RWPE1 (cell line): ENCODE data around the gene IRAK3.

ENCODE experiments used
- CTCF ChIA-PET: fragments of 350-600 bp; sonication (Branson Sonifier 250); formaldehyde crosslinking; extraction: SDS; loops from one replicate; lab custom pipeline; 2021; lab: Yijun Ruan, JAX
- POLR2A ChIA-PET: fragments of 400-600 bp; formaldehyde crosslinking; extraction: SDS; loops from one replicate; lab custom pipeline; 2020; ENCODE audit warnings: antibody characterized with exemption; ENCODE audit not compliant: low non-redundant PET; lab: Yijun Ruan, JAX
- DNase-seq: peaks from one replicate; pipeline ENCODE4 v3.0.0; 2012; ENCODE audit warnings: low spot score
- H3K27ac ChIP-seq: fragments of 450-650 bp; 2 replicates; pipeline ENCODE4 v1.5.1; 2017
- TF ChIP-seq, protein P1 (sequence below): fragments of 450-650 bp; conservative IDR thresholded peaks from 2 replicates; pipeline ENCODE4 v1.5.1; 2017; ENCODE audit warnings: low read depth, mild to moderate bottlenecking

Gene IRAK3, protein sequence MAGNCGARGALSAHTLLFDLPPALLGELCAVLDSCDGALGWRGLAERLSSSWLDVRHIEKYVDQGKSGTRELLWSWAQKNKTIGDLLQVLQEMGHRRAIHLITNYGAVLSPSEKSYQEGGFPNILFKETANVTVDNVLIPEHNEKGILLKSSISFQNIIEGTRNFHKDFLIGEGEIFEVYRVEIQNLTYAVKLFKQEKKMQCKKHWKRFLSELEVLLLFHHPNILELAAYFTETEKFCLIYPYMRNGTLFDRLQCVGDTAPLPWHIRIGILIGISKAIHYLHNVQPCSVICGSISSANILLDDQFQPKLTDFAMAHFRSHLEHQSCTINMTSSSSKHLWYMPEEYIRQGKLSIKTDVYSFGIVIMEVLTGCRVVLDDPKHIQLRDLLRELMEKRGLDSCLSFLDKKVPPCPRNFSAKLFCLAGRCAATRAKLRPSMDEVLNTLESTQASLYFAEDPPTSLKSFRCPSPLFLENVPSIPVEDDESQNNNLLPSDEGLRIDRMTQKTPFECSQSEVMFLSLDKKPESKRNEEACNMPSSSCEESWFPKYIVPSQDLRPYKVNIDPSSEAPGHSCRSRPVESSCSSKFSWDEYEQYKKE

DNA sequence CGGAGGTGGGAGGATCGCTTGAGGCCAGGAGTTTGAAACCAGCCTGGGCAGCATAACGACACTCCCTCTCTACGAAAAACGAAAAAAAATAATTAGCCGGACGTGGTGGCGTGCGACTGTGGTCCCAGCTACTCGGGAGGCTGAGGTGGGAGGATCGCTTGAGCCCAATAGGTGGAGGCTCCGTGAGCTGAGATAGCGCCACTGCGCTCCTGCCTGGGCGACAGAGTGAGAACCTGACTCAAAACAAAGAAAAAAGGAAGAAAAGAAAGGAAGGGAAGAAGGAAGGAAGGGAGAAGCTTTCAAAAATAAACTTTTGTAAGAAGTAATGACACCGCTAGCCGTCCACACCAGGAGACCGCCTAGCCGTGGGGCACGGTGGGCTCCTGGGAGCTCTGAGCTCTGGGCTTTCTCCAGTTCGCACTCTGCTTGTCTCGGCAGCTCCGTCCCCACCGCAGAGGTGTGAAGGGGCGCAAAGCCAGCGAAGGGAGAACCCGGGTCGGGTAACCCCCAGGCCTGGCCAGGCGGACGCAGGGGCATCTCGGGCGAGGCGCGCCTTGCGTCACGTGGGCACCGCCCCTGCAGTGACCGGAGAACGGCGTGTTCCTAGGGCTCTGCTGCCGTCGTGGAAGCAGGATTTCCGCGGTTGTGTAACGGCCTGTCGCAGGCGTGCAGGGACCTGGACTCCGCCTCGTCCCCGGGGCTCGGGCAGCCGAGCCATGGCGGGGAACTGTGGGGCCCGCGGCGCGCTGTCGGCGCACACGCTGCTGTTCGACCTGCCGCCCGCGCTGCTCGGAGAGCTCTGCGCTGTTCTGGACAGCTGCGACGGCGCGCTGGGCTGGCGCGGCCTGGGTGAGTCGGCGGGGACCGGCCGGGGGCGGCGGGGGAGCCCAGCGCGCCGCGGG lies at the start of gene IRAK3:
Gene IRAK3, plus strand, starts transcription at position 631 of the 902 bp plus-strand sequence. Its CDS starts 86 bp downstream, at position 717.
- peak; percentile 34 for DNase-seq
- POLR2A ChIA-PET = no interaction called here
- no peak within 1 kb of the TSS for H3K27ac ChIP-seq
- TF ChIP-seq, protein P1, sequence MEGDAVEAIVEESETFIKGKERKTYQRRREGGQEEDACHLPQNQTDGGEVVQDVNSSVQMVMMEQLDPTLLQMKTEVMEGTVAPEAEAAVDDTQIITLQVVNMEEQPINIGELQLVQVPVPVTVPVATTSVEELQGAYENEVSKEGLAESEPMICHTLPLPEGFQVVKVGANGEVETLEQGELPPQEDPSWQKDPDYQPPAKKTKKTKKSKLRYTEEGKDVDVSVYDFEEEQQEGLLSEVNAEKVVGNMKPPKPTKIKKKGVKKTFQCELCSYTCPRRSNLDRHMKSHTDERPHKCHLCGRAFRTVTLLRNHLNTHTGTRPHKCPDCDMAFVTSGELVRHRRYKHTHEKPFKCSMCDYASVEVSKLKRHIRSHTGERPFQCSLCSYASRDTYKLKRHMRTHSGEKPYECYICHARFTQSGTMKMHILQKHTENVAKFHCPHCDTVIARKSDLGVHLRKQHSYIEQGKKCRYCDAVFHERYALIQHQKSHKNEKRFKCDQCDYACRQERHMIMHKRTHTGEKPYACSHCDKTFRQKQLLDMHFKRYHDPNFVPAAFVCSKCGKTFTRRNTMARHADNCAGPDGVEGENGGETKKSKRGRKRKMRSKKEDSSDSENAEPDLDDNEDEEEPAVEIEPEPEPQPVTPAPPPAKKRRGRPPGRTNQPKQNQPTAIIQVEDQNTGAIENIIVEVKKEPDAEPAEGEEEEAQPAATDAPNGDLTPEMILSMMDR = no peak
- CTCF ChIA-PET = interaction anchor here (0.6 to 0.7 kb wide), 3 partner anchors 19 to 618 kb away, joined by 4 to 5 read pairs (median 5); no protein-coding TSS in a partner anchor

DNA sequence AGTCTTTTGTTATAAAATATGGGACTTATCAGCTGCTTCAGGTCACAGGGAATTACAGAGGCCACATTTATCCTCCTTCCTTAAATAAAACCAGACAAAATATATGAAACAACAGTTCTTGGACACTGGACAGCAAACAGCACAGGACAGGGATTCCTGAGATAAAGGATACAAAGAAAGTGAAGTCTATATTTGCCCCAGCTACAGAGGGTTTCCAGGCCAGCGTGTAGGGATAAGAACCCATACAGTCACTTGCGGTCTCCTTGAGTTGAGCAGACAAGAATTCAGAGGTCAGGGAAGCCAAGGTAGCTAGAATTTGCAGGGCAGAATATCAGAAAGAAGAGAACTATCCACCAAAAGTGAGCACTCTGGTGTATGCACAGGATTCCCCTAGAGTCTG lies 49.7 kb upstream of the IRAK3 start:
- ChIA-PET CTCF (interaction anchor here (1.0 kb wide), 1 partner anchor 30 kb away, joined by 3 read pairs; no protein-coding TSS in a partner anchor), POLR2A (no interaction called here)
- DNase-seq = no peak
- TF ChIP-seq, protein P1 = no peak
- no peak overlapping the region for H3K27ac ChIP-seq

DNA sequence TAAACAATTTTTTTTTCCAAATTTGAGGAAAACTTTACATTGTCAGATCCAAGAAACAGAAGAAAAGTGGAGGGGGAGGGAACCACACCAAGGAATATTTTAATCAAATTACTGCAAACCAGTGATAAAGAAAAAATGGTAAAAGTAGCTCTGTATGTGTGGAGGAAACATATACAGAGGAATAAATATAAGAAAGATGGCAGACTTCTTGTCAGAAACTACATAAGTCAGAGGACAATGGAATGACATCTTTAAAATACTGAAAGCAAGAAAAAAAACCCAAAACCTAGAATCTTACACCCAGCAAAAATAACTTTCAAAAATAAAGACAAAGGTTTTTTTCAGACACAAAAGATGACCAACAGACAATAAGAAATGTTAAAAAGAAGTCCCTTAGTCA lies 48.3 kb upstream of the IRAK3 start:
- no peak overlapping the region for H3K27ac ChIP-seq
- TF ChIP-seq, protein P1 = no peak
- CTCF ChIA-PET = no interaction called here
- POLR2A ChIA-PET = no interaction called here
- no peak for DNase-seq

DNA sequence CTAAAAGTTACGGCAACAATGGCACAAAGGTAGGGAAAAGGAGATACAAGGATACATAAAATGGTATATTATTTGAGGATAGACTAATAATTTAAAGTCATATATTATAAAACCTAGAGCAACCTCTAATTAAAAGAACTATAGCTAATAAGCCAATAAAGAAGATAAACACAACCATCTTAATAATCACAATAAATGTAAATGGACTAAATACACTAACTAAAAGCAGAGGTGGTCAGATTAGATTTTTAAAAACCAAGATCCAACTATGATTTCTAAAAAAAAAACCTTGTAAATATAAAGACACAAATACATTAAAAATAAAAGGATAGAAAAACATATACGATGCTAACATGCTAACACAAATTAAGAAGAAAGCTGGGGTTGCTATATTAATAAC lies 47.7 kb upstream of the IRAK3 start:
- POLR2A ChIA-PET = no interaction called here
- CTCF ChIA-PET = interaction anchor here (0.7 kb wide), 1 partner anchor 72 kb away, joined by 8 read pairs; no protein-coding TSS in a partner anchor
- TF ChIP-seq, protein P1 = no peak
- no peak overlapping the region for H3K27ac ChIP-seq
- DNase-seq = no peak

DNA sequence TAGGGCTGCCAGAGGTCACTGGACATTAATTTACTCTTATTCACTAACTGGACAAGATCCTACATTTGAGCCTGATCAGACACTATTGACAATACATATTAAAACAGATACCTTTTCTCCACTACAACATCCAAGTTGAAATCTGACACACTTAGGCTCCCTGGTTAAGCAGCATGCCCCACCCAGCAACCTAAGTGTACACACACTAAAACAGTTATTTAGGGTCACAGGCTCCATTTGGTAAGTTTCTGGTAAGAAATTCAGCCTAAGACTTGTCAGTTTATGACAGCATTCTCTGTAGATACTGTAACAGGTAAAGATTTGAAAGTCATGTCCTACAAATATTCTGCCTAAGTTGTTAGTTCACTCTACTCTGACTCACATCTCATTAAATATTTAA lies 46.2 kb upstream of the IRAK3 start:
- DNase-seq = no peak
- ChIA-PET POLR2A (no interaction called here), CTCF (no interaction called here)
- TF ChIP-seq, protein P1 = no peak
- H3K27ac ChIP-seq = no peak overlapping the region

DNA sequence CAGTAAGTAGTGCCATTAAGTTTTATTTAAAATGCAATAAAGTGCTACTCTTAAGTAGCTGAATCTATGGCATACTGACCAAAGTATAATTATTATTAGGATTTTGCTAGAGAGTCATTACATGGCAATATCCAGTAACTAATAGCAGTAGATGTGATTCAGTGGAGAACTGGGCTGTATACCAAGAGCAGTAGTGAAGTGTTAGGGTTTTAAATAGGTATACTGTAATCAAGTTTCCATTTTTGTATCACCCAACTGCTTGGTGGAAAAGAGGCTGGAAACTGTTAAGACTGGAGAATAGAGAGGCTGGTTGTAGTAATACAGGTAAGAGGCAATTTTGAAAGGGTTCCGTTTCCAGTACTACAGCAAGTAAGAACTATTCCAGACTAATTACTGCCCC lies 45.1 kb upstream of the IRAK3 start:
- TF ChIP-seq, protein P1 = no peak
- ChIA-PET POLR2A (no interaction called here), CTCF (no interaction called here)
- no peak for DNase-seq
- H3K27ac ChIP-seq = no peak overlapping the region
